CD14-positive monocyte (primary cell): ENCODE measurements around the gene SYNE1. TPM values are rescaled to one million over a fixed set of nuclear protein-coding genes. Genes with fewer than 3 reads are reported as not detected.
"Not testable (repeated sequence)": the region's sequence is repeated elsewhere in the genome, so short reads cannot be mapped to it uniquely, and the experiment has no call there.

Experiments
- DNase-seq, 3 donors: peaks; one replicate each; pipeline ENCODE4 v3.0.0-alpha.2; 2011 to 2022
- H2AFZ ChIP-seq: 2 replicates; pipeline ENCODE4 v1.6.0; 2012; ENCODE audit warnings: mild to moderate bottlenecking, low read depth, low read length, inconsistent platforms; ENCODE audit not compliant: insufficient read depth, poor library complexity, severe bottlenecking
- H3K27ac ChIP-seq, 2 donors: 1 replicate in 1 of 2; 2 replicates in 1 of 2; pipeline ENCODE4 v1.5.1; 2012 to 2013; ENCODE audit warnings: low read length in 2 of 2, control low read depth in 1 of 2, inconsistent platforms in 1 of 2, low read depth in 1 of 2, mild to moderate bottlenecking in 1 of 2
- H3K27me3 ChIP-seq, 2 donors: one replicate each; pipeline versions ENCODE4 v1.6.0 to v1.6.1; 2011 to 2013; ENCODE audit warnings: low read length in 2 of 2; ENCODE audit not compliant: control insufficient read depth in 2 of 2, insufficient read depth in 2 of 2
- H3K36me3 ChIP-seq, 2 donors: replicated peaks in 1 of 2; 1 replicate in 1 of 2; 2 replicates in 1 of 2; pipeline versions ENCODE4 v1.5.1 to v1.6.1; 2012 to 2013; ENCODE audit warnings: low read length in 2 of 2, control low read depth in 1 of 2, inconsistent platforms in 1 of 2, mild to moderate bottlenecking in 1 of 2; ENCODE audit not compliant: insufficient read depth in 2 of 2, control insufficient read depth in 1 of 2
- H3K4me1 ChIP-seq, 2 donors: 1 replicate in 1 of 2; 2 replicates in 1 of 2; pipeline versions ENCODE4 v1.5.1 to v1.6.1; 2012 to 2013; ENCODE audit warnings: low read length in 2 of 2, control low read depth in 1 of 2, inconsistent platforms in 1 of 2, mild to moderate bottlenecking in 1 of 2, moderate library complexity in 1 of 2; ENCODE audit not compliant: insufficient read depth in 2 of 2, control insufficient read depth in 1 of 2
- H3K4me2 ChIP-seq: replicated peaks from 2 replicates; pipeline ENCODE3; 2012; ENCODE audit warnings: low read length, moderate library complexity, mild to moderate bottlenecking; ENCODE audit not compliant: poor library complexity, severe bottlenecking; ENCODE audit errors: extremely low read depth
- H3K4me3 ChIP-seq, 3 experiments: fragments of 200-600 bp in 1 of 3; sonication (generic) in 1 of 3; replicated peaks in 1 of 3; 1 replicate in 2 of 3; 2 replicates in 1 of 3; pipeline ENCODE4 v1.5.1; 2011 to 2013; ENCODE audit warnings: low read length in 3 of 3, mild to moderate bottlenecking in 3 of 3, control low read depth in 2 of 3, low read depth in 2 of 3, inconsistent platforms in 1 of 3, moderate library complexity in 1 of 3
- H3K79me2 ChIP-seq: 2 replicates; pipeline ENCODE4 v1.6.0; 2012; ENCODE audit warnings: mild to moderate bottlenecking, control low read depth, inconsistent platforms, low read length, moderate library complexity; ENCODE audit not compliant: insufficient read depth
- H3K9ac ChIP-seq: 2 replicates; pipeline ENCODE4 v1.6.0; 2017; ENCODE audit warnings: low read length, mild to moderate bottlenecking; ENCODE audit not compliant: insufficient read depth, poor library complexity, severe bottlenecking
- H3K9me3 ChIP-seq, 2 donors: replicated peaks in 1 of 2; 1 replicate in 1 of 2; 2 replicates in 1 of 2; pipeline versions ENCODE4 v1.5.1 to v1.6.1; 2012 to 2013; ENCODE audit warnings: low read length in 2 of 2, control low read depth in 1 of 2; ENCODE audit not compliant: control insufficient read depth in 1 of 2, insufficient read depth in 1 of 2
- H4K20me1 ChIP-seq: 2 replicates; pipeline ENCODE4 v1.6.0; 2012; ENCODE audit warnings: mild to moderate bottlenecking, low read length, control low read depth, moderate library complexity; ENCODE audit not compliant: insufficient read depth
- H3K27ac Mint-ChIP-seq, 7 donors: one replicate each; pipeline ENCODE4 v1.8.0; 2020; ENCODE audit warnings: mild to moderate bottlenecking in 7 of 7, mixed read lengths in 7 of 7, moderate library complexity in 6 of 7, inconsistent platforms in 2 of 7
- H3K27me3 Mint-ChIP-seq, 3 donors: one replicate each; pipeline ENCODE4 v1.8.0; 2021 to 2022; ENCODE audit warnings: low read depth in 3 of 3, mild to moderate bottlenecking in 3 of 3, mixed read lengths in 3 of 3, moderate library complexity in 3 of 3, inconsistent platforms in 1 of 3
- H3K36me3 Mint-ChIP-seq, 2 donors: one replicate each; pipeline ENCODE4 v1.8.0; 2020; ENCODE audit warnings: mixed read lengths in 2 of 2, inconsistent platforms in 1 of 2, mild to moderate bottlenecking in 1 of 2
- H3K4me1 Mint-ChIP-seq: one replicate; pipeline ENCODE4 v1.8.0; 2020; ENCODE audit warnings: mild to moderate bottlenecking, mixed read lengths
- H3K4me3 Mint-ChIP-seq, 2 donors: one replicate each; pipeline ENCODE4 v1.8.0; 2020; ENCODE audit warnings: mild to moderate bottlenecking in 2 of 2, mixed read lengths in 2 of 2, moderate library complexity in 1 of 2
- H3K9me3 Mint-ChIP-seq, 7 donors: one replicate each; pipeline ENCODE4 v1.8.0; 2020 to 2022; ENCODE audit warnings: mixed read lengths in 7 of 7, mild to moderate bottlenecking in 6 of 7, moderate library complexity in 6 of 7, inconsistent platforms in 2 of 7
- WGBS: methylation state at CpG from one replicate; pipeline ENCODE4 v1.1.5; 2013; ENCODE audit warnings: missing lambda C conversion rate; ENCODE audit not compliant: insufficient coverage; 5-methylcytosine and 5-hydroxymethylcytosine counted together
- intact Hi-C, 2 donors: fragments of 100-400 bp; cut with micrococcal nuclease; formaldehyde crosslinking; loops; one replicate each; pipeline versions ENCODE4 v1.15.0 to v1.15.1; 2023
- polyA plus RNA-seq, 3 donors: library from polyadenylated mRNA; depleted of rRNA in 1 of 3; unstranded in 2 of 3; stranded (reverse) in 1 of 3; fragments of 300-500 nt in 2 of 3; fragments of >200 nt in 1 of 3; fragmentation: Illumina TruSeq in 2 of 3; gene quantifications; 1 replicate in 2 of 3; 2 replicates in 1 of 3; pipeline ENCODE4 v1.2.3, GENCODE V29; 2012 to 2021
- TF ChIP-seq, protein P1 (sequence below): fragments of 200-600 bp; IDR thresholded peaks from one replicate; pipeline ENCODE4 v1.8.0; 2022; ENCODE audit warnings: antibody characterized with exemption, mild to moderate bottlenecking

SYNE1 gene
- polyA plus RNA-seq, 3 donors = 3.7 to 24.5 (median 8.1) TPM

DNA sequence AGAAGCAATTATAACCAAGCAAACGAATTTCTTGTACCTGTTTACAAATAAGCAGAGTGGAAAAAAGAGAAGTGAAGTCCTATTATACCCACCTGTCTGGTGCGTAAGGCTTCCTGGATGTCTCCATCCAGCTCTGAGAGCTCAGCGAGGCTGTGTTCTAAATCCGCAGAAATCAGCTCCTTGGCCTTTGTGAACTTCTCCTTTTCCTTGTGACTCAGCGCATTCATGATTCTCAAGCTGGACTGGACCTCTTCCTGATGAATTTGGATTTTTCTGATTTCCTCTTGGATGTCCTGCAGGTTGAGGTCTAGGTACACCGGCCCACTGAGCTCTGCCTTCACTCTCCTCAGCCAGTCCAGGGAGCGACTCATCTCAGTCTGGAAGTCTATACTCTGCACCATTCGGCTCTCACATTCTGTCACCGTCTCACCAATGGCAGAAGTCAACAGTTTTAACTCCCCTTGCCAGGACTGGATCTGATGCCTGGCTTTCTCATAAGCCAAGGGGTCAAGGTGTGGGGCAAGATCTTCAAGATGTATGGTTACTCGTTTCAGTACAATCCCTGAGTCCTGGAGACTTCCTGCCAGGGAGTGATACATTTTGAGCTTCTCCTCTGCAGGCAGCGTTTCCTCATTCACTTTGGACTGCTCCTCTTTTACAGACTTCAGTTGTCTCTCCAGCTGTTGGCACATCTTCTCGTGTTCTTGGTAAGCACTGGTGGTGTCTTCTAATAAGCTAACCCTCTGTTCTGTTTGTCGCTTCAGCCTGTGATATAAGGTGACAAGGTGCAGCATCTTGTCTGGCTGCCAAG, 307.3 kb downstream of the SYNE1 start:
- no peak overlapping the region for H3K4me3 ChIP-seq
- peaks cover 0 to 7% of the 10 kb centered on the region in 2 donors for H3K36me3 ChIP-seq
- H3K4me3 Mint-ChIP-seq = peak overlapping the region in 1 of 2 donors; percentile 59
- peak overlapping the region in 6 of 7 donors; percentile 9 to 71 (median 24) for H3K27ac Mint-ChIP-seq
- H3K9me3 Mint-ChIP-seq = no peaks in the 10 kb centered on the region
- peaks cover 11% of the 10 kb centered on the region for H3K4me1 Mint-ChIP-seq
- WGBS = 46% methylated on average over 8 of the region's 13 CpGs
- no peak overlapping the region for H3K9ac ChIP-seq
- no peaks in the 10 kb centered on the region for H3K27me3 ChIP-seq
- peak overlapping the region in 1 of 2 donors; percentile 9 for H3K27ac ChIP-seq
- peaks cover 28 to 36% of the 10 kb centered on the region in 2 donors for H3K36me3 Mint-ChIP-seq
- no peaks in the 10 kb centered on the region for H4K20me1 ChIP-seq
- H2AFZ ChIP-seq = no peak overlapping the region
- intact Hi-C loops = no loop called here
- TF ChIP-seq, protein P1, sequence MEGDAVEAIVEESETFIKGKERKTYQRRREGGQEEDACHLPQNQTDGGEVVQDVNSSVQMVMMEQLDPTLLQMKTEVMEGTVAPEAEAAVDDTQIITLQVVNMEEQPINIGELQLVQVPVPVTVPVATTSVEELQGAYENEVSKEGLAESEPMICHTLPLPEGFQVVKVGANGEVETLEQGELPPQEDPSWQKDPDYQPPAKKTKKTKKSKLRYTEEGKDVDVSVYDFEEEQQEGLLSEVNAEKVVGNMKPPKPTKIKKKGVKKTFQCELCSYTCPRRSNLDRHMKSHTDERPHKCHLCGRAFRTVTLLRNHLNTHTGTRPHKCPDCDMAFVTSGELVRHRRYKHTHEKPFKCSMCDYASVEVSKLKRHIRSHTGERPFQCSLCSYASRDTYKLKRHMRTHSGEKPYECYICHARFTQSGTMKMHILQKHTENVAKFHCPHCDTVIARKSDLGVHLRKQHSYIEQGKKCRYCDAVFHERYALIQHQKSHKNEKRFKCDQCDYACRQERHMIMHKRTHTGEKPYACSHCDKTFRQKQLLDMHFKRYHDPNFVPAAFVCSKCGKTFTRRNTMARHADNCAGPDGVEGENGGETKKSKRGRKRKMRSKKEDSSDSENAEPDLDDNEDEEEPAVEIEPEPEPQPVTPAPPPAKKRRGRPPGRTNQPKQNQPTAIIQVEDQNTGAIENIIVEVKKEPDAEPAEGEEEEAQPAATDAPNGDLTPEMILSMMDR = no peak
- no peaks in the 10 kb centered on the region for H3K9me3 ChIP-seq
- H3K27me3 Mint-ChIP-seq = peaks cover 0 to 4% (median 0%) of the 10 kb centered on the region in 3 donors
- no peaks in the 10 kb centered on the region for H3K79me2 ChIP-seq
- peaks cover 10 to 12% of the 10 kb centered on the region in 2 donors for H3K4me1 ChIP-seq
- DNase-seq = peak; percentile 37 to 60 (median 43)
- peak overlapping the region; percentile 12 for H3K4me2 ChIP-seq

DNA sequence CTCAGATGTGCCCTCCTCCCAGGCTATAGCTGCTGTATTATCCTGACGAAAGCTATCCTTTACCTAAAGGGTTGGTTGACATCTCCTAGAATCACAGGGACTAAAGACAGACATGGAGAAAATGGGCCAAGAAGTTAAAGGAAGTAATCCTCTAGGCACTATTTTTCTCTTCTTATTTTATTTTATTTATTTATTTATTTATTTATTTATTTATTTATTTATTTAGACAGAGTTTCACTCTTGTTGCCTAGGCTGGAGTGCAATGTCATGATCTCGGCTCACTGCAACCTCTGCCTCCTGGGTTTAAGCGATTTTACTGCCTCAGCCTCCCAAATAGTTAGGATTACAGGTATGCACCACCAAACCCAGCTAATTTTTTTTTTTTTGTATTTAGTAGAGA, 309.0 kb downstream of the SYNE1 start:
- H3K4me3 ChIP-seq, H3K4me3 Mint-ChIP-seq, H3K79me2 ChIP-seq, H2AFZ ChIP-seq, intact Hi-C loops, H3K4me2 ChIP-seq, H3K27ac ChIP-seq, H3K9me3 ChIP-seq, H3K9me3 Mint-ChIP-seq, DNase-seq, H3K9ac ChIP-seq, H3K27me3 Mint-ChIP-seq, H3K27ac Mint-ChIP-seq, H4K20me1 ChIP-seq, H3K27me3 ChIP-seq: not testable (repeated sequence)
- peaks cover 0 to 12% of the 10 kb centered on the region in 2 donors for H3K36me3 ChIP-seq
- peaks cover 11% of the 10 kb centered on the region for H3K4me1 Mint-ChIP-seq
- peaks cover 31 to 33% of the 10 kb centered on the region in 2 donors for H3K36me3 Mint-ChIP-seq
- peaks cover 10 to 12% of the 10 kb centered on the region in 2 donors for H3K4me1 ChIP-seq
- no CpG with 5 or more reads among the region's 3 CpGs for WGBS
